OCI-LY1 (cell line): ENCODE data around the gene KLHL14.
"Not testable (repeated sequence)": the region's sequence is repeated elsewhere in the genome, so short reads cannot be mapped to it uniquely, and the experiment has no call there.

Experiments used
- H2AFZ ChIP-seq: fragments of 200-600 bp; sonication (generic), shearing (Covaris generic); 2 replicates; pipeline ENCODE4 v1.6.0; 2014; ENCODE audit warnings: antibody characterized with exemption, mild to moderate bottlenecking, low read length
- H3F3A ChIP-seq: fragments of 200-600 bp; sonication (generic), shearing (Covaris generic); 2 replicates; pipeline ENCODE4 v1.6.0; 2014; ENCODE audit warnings: mild to moderate bottlenecking, antibody characterized with exemption, low read length, moderate library complexity; ENCODE audit not compliant: insufficient read depth
- H3K27ac ChIP-seq: fragments of 200-600 bp; sonication (generic); 2 replicates; pipeline ENCODE4 v1.5.1; 2014; ENCODE audit warnings: low read length, mixed run types, mild to moderate bottlenecking, low read depth; ENCODE audit not compliant: poor library complexity, severe bottlenecking
- H3K27me3 ChIP-seq: fragments of 200-600 bp; sonication (generic); 2 replicates; pipeline ENCODE4 v1.6.0; 2014; ENCODE audit warnings: antibody characterized with exemption, mild to moderate bottlenecking, low read length, moderate library complexity; ENCODE audit not compliant: insufficient read depth
- H3K36me3 ChIP-seq: fragments of 200-600 bp; sonication (generic); 2 replicates; pipeline ENCODE4 v1.6.1; 2014; ENCODE audit warnings: mild to moderate bottlenecking, antibody characterized with exemption, low read length, moderate library complexity, mixed read lengths; ENCODE audit not compliant: insufficient read depth
- H3K4me1 ChIP-seq: fragments of 200-600 bp; sonication (generic); 2 replicates; pipeline ENCODE4 v1.5.1; 2014; ENCODE audit warnings: mild to moderate bottlenecking, low read length, moderate library complexity; ENCODE audit not compliant: insufficient read depth, severe bottlenecking
- H3K4me2 ChIP-seq: fragments of 200-600 bp; sonication (generic), shearing (Covaris generic); 2 replicates; pipeline ENCODE4 v1.6.1; 2014; ENCODE audit warnings: low read length
- H3K4me3 ChIP-seq: fragments of 200-600 bp; sonication (generic); 2 replicates; pipeline ENCODE4 v1.5.1; 2014; ENCODE audit warnings: low read length, low read depth, mild to moderate bottlenecking, mixed read lengths; ENCODE audit not compliant: poor library complexity, severe bottlenecking
- H3K79me2 ChIP-seq: fragments of 200-600 bp; shearing (Covaris generic); 2 replicates; pipeline ENCODE4 v1.6.1; 2016; ENCODE audit warnings: mixed run types, low read length, mixed read lengths; ENCODE audit not compliant: insufficient read depth
- H3K9ac ChIP-seq: fragments of 200-600 bp; sonication (generic), shearing (Covaris generic); 2 replicates; pipeline ENCODE4 v1.6.1; 2014; ENCODE audit warnings: mild to moderate bottlenecking, low read length, mixed read lengths
- H3K9me2 ChIP-seq: fragments of 200-600 bp; sonication (generic), shearing (Covaris generic); 2 replicates; pipeline ENCODE4 v1.6.1; 2014; ENCODE audit warnings: low read depth, mild to moderate bottlenecking, low read length, mixed read lengths
- H3K9me3 ChIP-seq: fragments of 200-600 bp; shearing (Covaris generic); 2 replicates; pipeline ENCODE4 v1.6.1; 2014; ENCODE audit warnings: low read length, mixed read lengths
- H4K20me1 ChIP-seq: fragments of 200-600 bp; sonication (generic), shearing (Covaris generic); 2 replicates; pipeline ENCODE4 v1.6.0; 2016; ENCODE audit warnings: mild to moderate bottlenecking, low read length; ENCODE audit not compliant: insufficient read depth
- CTCF ChIP-seq: fragments of 200-600 bp; sonication (generic), shearing (Covaris generic); IDR thresholded peaks from 2 replicates; pipeline ENCODE4 v1.5.1; 2017; ENCODE audit warnings: mild to moderate bottlenecking, antibody characterized with exemption, low read length, moderate library complexity, mixed read lengths
- EZH2 ChIP-seq: fragments of 200-600 bp; sonication (generic), shearing (Covaris generic); IDR thresholded peaks from 2 replicates; pipeline ENCODE4 v1.8.0; 2017; ENCODE audit warnings: borderline replicate concordance, mixed run types, mild to moderate bottlenecking, antibody characterized with exemption, low read length, moderate library complexity, mixed read lengths

The KLHL14 gene

GRCh38 chr18:32801228-32801627, 28.4 kb upstream of the KLHL14 start:
- peaks cover 51% of the 10 kb centered on the region for H3K4me1 ChIP-seq
- no peak overlapping the region for H2AFZ ChIP-seq

GRCh38 chr18:32798209-32798960, 25.6 kb upstream of the KLHL14 start:
- Histone ChIP-seq H3K79me2 (no peaks in the 10 kb centered on the region), H3K4me2 (no peak overlapping the region), H3K9ac (no peak overlapping the region), H3K4me3 (no peak overlapping the region), H3K27ac (no peak overlapping the region), H4K20me1 (no peaks in the 10 kb centered on the region), H3F3A (no peaks in the 10 kb centered on the region), H3K36me3 (no peaks in the 10 kb centered on the region; the same call in 1 of the 2 replicates), H2AFZ (no peak overlapping the region), H3K4me1 (peaks cover 32% of the 10 kb centered on the region), H3K9me3 (peaks cover 8% of the 10 kb centered on the region), H3K9me2 (no peaks in the 10 kb centered on the region), H3K27me3 (no peaks in the 10 kb centered on the region)
- TF ChIP-seq EZH2: no peak
- TF ChIP-seq CTCF: no peak

More at GRCh38 chr18:32801228-32801627, 28.4 kb upstream of the KLHL14 start:
- H3K9me2 ChIP-seq: no peaks in the 10 kb centered on the region
- H3K27ac ChIP-seq: peak overlapping the region; percentile 40
- H3F3A ChIP-seq: no peaks in the 10 kb centered on the region
- H4K20me1 ChIP-seq: no peaks in the 10 kb centered on the region
- no peak overlapping the region for H3K4me3 ChIP-seq
- H3K27me3 ChIP-seq: no peaks in the 10 kb centered on the region
- no peak overlapping the region for H3K9ac ChIP-seq
- no peak overlapping the region for H3K4me2 ChIP-seq
- no peaks in the 10 kb centered on the region for H3K79me2 ChIP-seq
- H3K9me3 ChIP-seq: peaks cover 8% of the 10 kb centered on the region
- no peaks in the 10 kb centered on the region; the same call in 1 of the 2 replicates for H3K36me3 ChIP-seq
- TF ChIP-seq EZH2 (no peak), CTCF (no peak)

- not testable (repeated sequence) for H3K27ac ChIP-seq, H3K9me3 ChIP-seq, H3K4me2 ChIP-seq, H3F3A ChIP-seq, H3K9ac ChIP-seq, H3K4me3 ChIP-seq, H3K36me3 ChIP-seq, H3K4me1 ChIP-seq, H2AFZ ChIP-seq, H4K20me1 ChIP-seq, H3K9me2 ChIP-seq, H3K79me2 ChIP-seq, H3K27me3 ChIP-seq
Measured at GRCh38 chr18:32794667-32795066, 21.8 kb upstream of the KLHL14 start.

- H3K9me2 ChIP-seq: no peaks in the 10 kb centered on the region
- no peaks in the 10 kb centered on the region for H3K79me2 ChIP-seq
- no peak overlapping the region for H2AFZ ChIP-seq
- H4K20me1 ChIP-seq: no peaks in the 10 kb centered on the region
- no peak overlapping the region for H3K4me2 ChIP-seq
- peaks cover 7% of the 10 kb centered on the region for H3K4me1 ChIP-seq
- no peaks in the 10 kb centered on the region for H3K9me3 ChIP-seq
- no peak overlapping the region for H3K27ac ChIP-seq
- TF ChIP-seq CTCF: no peak
- TF ChIP-seq EZH2: no peak
- H3K27me3 ChIP-seq: no peaks in the 10 kb centered on the region
- no peak overlapping the region for H3K9ac ChIP-seq
- H3F3A ChIP-seq: no peaks in the 10 kb centered on the region
- H3K4me3 ChIP-seq: no peak overlapping the region
- no peaks in the 10 kb centered on the region for H3K36me3 ChIP-seq
Measured at GRCh38 chr18:32779010-32779409, 6.2 kb upstream of the KLHL14 start.
